Activated gamma-delta T cell treated with anti-CD3 and anti-CD28 coated beads, Interleukin-2, amount 50 U/mL, for 16 hours (primary cell): ENCODE data around the gene SELP.
A peak's percentile ranks its signal among the peaks of the same experiment; 100 is the strongest.

Experiments used
- DNase-seq: peaks from one replicate; pipeline ENCODE4 v3.0.0-alpha.2; 2020; ENCODE audit warnings: low read depth

SELP gene

DNA sequence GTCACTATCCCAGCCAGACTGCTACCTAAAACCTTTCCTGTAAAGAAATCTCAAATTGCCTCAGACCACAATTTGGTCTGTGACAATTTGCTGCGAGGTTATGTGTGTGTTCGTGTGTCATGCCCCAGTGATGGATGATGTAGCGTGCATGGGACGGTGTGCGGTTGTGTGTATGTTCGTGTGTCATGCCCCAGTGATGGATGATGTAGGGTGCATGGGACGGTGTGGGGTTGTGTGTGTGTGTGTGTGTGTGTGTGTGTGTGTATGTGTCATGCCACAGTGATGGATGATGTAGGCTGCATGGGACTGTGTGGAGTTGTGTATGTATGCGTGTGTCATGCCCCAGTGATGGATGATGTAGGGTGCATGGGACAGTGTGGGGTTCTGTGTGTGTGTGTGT is 9.4 kb downstream of the SELP start:
- no peak for DNase-seq

DNA sequence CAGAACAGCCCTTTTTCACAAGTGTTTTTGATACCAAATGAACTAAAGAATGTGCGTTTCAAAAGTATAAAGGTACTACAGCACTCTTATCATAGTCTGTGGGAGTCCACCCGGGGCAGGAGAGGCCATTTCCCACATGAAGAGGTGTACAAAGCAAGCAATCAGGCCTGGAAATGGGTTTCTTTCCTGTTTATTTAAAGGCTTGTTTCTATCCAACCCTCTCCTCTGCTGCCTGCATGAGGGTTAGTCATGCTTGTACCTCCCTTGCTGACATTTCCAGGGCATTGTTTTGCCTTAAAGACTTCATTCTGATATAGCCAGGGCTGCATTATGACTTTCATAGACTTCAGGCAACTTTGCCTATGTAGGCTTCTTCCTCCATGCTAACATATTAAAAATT is 11.6 kb downstream of the SELP start:
- no peak for DNase-seq

DNA sequence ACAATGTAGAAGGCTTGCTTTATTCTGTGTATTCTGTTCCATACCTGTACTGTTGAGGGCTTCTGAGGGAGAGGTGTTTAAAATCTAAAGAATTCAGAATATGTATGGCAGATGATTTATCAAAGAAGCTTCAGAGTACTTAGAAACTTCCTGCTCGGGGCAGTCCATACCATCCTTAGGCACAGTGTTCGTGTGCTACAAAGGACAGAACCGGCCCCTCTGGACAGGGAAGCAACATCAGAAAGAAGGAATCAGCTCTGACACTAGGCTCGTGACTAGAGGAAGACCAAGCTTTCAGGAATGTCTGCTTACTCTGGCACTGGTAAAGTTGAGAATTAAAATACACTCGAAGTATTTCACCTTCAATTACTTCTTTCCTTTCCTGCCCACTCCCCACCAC is 14.1 kb downstream of the SELP start:
- DNase-seq: no peak

DNA sequence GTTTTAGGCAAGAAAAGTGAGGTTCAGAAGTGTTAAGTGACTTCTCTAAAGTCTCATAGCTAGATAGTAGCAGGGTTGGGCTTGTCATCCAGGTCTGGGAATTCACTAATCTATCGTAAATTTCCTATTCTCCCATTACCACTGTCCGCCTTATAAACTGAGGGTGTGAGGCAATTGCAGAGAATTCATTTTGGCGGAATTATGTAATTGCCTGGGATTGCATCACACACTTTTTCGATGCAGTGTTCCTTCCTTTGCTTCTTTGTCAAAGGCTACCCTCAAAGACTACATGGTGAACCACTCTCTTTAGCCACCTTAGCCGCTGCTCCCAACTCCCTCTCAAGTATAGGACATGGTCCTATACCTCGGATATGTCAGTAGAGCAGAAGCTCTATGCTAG is 19.1 kb downstream of the SELP start:
- no peak for DNase-seq

DNA sequence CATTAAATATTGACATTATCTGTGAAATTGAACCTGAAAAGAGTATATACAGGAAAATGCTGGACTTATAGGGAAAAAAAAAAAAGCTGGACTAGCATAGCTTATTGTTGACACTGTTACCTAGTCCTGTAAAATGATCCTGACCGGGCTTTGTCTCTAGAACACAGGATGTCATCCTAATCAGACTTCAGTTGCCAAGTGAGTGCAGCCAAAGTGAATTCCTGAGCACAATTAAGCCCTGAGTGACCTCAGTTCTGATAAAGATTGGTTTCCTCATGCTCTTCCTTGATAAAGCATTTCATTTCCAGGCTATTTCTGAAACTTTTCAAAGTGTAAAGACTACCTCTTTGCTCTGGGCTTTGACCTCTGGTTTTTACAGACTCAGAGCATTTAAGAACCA is 19.8 kb downstream of the SELP start:
- DNase-seq: no peak

DNA sequence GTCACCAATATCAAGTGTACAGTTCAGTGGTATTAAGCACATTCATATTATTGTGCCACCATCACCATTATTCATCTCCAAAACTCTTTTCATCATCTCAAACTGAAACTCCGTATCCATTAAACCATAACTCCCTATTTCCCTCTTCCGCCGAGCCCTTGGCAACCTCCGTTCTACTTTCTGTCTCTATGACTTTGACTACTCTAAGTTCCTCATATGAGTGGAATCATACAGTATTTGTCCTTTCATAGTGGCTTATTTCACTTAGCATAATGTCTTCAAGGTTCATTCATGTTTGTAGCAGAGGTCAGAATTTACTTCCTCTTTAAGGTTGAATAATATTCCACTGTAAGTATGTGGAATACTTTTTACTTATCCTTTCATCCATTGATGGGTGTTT is 21.7 kb downstream of the SELP start:
- no peak for DNase-seq

DNA sequence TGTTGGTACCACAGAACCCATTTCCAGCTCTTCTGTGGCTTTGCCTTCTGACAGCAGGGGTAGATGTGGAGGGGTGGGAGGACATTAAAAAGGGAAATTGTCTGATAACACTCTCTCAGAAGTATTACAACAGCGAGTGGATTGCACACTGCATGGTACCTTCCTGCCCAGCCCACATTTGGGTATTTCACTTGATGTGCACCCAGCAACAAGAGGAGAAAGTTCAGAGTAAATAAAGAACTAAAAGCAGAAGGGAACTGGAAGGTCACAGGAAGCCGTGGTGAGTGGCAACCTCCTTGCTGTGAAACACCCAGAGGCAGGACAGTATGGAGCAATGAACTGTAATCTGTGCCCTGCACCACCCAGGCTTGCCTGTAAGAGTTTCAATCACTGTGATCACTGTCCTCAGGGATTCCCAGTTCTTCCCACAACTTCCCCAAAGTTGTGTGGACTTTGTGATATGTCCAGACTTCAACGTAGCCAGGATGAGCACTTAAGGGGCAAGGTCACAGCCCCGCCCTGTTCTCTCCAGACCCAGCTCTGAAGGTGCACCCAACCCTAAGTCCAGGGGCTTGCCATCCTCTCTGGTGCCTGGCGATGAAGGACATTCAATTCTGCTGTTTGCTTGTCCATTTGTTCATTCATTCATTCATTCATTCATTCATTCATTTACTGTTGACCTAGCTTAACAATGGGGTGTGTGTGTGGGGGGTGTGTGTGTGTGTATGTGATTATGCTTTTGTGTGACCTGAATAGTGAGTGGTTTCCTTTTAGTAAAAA is 25.0 kb downstream of the SELP start:
- peak; percentile 22 for DNase-seq

DNA sequence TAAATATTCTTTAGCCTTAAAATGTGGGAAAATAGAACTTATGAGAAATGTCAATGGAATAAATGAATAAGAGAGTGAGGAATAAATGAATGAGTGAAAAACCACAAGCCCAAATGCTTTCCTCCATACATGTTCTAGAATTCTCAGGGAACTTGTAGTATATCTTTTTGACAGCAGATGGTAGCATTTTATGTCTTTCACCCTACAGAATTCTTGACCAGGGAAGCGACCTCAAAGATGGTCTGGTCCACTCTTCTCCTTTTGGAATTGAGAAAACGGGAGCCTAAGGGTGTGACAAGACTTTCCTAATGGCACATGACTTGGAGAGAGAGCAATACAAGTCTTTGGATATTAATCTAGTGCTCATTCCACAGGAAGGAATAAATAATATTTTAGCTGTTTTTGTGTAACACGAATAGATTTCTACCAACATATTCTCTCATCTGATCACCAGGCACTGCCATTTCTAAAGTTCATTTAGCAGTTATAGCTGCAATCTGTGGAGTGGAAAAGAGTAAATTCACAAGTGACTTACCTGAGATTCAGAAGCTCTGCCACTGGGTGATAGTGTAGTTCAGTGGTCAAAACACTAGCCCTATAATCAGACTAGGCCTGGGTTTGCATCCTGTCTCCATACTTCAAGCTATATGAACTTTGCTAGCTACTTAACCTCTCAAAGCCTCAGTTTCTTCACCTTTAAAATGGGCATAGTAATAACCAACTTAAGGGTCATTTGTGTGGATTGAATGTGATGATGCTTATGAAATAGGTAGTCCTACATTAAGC is 28.6 kb downstream of the SELP start:
- DNase-seq: no peak

DNA sequence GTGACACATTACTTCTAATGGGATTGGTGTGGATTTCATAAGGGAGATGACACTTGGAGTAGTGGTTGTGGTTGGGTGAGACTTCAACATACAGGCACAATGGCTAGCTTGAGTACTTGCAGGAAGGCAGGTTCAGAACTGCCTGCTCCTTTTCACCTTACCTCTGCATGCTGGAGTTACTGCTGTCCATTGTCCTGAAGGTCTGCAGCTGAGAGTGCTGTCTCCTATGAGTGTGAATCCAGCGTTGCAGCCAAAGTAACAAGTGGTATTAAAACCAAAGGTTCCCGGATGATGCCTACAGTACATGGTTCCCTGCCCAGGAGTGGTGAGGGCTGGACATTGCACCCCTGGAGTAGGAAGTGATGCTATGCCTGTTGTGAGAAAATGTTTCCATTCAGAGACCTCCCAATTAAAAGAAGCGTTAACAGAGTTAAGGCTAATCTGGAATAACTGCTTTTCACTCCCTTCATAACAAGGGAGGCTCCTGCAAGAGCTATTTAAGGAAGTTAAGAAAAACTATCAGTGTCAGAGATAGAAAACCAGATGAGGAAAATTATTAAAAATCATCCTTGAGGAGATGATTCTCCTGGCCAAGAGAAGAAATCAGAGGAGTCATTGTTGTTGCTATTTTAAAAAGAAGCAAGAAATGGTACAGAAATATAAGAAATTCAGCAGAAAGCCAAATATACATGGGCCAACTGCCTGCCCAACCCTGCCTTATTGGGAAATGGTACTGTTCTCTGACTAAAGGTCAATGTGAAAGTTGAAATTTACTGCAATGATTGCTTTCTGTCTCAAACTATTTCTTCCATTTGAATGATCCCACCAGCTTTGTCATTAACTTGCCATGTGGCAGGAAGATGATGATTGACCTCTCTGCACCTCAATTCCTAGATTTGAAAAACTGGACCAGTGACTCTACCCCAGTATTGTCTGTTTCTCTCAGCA is 33.9 kb downstream of the SELP start:
- no peak for DNase-seq

DNA sequence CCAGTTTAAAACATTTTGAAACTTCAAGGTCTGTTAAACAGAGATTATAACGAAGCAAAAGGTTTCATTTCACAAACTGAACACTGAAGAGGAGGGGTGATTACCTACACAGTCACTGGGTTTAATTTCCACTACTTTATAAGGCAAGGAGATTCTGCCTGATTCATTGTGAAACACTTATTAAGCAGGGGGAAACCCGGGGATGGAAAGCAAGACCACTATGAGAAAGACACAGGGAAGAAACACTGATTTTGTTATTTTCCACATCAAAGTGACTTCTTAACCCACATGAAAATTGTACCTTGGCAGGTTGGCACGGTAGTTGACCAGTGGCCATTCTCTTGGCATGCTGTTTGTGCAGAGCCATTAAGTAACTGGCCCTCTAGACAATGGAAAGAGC is 35.5 kb downstream of the SELP start:
- no peak for DNase-seq

DNA sequence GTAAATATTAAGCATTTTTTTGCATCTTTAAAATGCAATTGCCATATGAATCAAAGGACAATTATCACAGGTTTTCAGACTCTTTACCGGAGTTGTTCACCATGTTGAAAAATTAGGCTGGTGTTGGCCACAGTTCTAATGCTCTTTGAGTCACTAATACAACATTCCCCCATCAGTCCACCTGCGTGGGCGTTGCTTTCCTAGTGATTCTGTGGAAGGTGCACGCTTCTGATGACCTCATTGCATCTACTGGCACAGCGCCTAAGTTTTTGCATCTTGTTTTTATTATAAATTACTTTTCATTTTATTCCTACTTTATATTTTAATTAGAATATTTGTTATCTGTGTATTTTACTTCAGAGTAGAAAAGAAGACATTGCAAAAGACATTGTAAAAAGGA is 39.0 kb downstream of the SELP start:
- DNase-seq: no peak

DNA sequence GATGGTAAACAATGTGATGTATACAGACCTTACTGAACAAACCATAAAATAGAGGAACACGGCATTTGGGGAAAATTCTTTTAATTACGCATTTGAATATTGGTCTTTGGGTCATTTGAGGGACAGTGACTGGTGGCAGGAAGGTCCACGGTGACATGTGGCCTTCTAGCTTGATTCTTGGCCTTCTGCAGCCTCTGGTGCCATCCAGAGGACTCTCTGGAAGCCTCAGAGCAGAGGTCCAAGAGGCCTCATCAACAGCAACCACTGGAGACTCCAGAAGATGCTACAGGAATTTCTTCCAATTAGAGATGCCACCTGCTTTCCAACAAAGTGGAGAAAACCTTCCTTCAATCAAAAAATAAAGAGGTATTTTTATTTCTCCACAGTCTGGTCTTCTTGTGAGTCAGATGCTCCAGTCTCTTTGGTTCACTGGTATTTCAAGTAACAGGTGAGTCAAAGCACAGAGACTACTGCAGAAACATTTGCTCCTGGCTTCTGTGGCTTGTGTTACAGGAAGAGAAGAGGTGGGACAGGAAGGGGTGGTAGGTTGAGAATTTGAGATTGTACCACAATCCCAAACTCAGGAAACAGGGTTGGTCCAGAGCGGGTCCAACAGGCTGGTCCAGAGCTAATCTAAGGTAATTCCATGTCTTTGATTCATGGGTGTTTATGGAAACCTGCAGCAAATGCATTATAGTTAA is 41.0 kb downstream of the SELP start:
- no peak for DNase-seq

DNA sequence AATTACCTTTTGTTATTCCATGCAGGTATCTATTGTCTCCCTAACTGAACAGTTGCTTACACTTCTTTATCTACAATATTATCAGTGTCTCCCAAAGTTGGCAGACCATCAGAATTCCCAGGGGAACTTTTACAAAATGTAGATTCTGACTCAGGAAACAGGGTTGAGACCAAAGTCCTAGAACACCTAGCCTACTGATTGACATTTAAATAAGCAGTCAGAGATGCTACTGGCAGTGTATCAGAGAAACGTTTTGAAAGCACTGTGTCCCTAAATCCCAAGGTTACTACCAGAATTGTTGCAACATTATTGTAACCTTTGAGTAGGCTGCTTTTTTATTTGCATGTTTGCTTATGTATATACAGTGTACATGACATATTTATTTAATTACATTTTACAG is 41.8 kb downstream of the SELP start:
- DNase-seq: no peak

DNA sequence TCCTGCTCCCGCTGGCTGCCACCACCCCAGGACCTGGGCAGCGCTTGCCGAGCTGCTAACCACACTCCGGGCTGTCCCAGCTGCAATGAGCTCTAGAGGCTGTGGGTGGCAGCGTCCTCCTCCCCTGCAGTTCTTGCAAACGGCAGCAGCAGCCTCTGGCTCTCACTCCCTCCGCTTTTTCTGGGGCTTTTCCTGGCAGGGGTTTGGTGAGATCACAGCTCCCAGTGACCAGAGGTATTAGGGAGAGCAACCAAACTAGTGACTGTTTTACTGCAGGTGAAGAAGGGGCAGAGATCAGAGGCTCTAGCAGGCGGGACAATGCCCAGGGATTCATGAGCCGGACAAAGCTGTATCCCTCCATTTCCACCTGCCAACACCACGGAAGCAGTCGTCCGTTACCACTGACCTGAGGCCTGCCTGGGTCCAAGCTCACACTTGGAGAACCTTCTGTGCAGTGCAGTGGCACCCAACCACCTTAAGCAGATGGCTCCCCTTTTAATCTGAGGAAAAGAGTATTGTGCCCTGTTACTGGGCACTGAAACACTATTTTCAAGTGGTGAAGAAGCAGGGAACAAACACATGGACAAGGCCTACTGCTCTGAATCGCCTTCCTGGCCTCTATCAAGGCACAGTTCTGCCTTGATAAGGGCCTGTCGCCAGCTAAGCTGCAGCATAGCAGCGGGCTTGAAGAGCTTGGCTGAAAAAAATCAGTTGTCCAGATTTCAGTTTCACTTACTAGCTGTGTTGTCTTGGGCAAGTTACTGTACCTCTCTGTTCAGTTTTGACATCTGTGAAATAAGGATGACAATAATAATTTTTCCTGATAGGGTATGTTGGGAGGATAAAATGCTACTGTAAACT is 43.3 kb downstream of the SELP start, which contains the start of gene F5:
Gene F5, minus strand, starts transcription at position 87 of the 861 bp plus-strand sequence. CDS start 95 bp downstream, outside the sequence.
- peak; percentile 36 for DNase-seq

DNA sequence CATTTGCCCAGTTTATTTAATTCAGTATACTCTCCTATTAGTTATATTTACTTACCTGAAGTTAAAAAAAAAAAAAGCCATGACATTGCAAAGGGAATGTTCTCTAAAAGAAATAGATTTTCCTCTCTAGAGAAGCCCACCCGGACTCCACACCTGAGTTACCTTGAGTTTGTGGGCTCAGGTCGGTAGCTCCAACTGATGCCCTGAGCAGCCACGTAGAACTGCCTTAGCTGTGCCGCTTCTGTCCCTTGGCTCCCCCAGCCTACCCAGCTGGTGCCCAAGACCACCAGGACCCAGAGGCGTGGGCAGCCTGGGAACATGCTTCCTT is 43.9 kb downstream of the SELP start:
- no peak for DNase-seq

DNA sequence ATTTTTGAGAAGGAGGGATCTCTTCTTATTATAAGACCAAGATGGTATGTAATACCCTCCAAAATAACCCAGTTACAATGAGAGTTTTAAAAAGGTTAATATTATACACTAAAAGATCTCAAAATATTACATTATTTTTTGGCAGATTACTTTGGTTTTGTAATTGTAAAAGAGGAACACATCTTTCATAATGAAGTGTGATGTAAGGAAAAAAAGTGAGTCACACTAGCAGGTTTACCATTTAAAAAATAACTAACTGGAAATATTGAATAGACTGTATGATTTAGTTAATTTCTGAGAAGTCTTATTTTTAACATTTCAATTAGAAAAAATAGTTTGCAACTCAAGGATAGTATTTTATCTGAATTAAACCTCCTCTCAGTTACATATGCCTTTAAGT is 44.7 kb downstream of the SELP start:
- DNase-seq: no peak

DNA sequence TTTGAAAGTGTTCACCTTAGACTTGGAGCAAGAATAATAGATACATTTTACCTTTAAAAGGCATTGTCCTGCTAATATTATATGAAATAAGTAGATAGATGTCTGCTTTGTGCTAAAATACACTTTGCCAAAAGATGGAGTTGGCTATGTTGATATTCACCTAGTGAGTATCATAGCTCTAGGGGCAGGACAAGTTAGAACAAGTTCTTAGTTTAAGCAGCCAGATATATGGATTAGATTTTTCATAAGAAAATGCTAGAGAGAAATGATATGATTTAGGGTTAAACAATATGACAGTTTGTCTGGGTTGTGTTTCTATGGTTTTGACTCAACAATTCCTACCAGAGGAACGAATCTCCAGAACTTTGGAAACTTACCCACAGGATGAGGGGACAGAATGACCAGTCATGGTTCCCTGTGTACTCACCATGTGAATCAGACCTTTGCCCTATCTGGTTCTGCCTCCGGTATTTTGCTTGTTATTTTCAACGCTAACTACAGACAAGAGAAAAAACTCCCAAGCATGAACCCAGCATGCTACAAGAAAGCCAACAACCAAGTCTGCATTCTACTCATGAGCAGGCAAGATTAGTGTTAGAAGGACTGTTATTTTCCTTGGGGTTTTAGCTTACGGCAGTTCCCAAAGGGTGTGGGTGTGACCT is 45.3 kb downstream of the SELP start:
- DNase-seq: no peak

DNA sequence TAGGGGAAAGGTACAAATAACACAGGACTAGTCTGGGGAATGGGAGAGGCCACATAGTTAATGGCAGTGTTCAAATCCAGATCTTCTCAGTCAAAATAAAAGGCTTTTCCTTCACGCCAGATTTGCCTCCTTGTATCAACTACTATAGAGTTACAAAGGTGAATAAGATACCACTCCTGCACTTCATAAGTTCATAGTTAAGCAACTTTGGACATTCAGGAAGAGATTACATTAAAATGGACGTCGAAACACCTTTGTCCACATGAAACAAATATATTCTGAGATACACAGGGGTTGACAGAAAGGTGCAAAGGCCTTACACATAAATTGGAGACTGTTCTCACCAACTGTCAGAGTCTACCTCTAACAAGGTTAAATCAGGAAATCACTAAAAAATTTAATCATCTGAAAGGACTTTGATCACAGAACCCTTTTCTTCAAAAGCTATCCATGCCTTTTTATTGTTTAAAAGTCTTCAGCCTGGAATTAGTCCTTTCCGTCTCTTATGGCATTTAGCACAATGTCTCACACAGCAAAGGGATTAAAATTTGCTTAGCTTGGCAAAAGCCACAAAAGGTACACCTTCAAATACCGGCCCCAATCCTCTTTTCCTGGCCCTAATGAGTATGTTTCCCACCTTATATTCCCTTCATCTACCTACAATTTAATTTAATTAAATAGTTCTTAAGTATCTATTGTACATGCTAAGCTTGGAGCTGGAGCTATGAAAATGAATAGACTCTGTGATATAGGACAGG is 51.8 kb downstream of the SELP start:
- DNase-seq: no peak

DNA sequence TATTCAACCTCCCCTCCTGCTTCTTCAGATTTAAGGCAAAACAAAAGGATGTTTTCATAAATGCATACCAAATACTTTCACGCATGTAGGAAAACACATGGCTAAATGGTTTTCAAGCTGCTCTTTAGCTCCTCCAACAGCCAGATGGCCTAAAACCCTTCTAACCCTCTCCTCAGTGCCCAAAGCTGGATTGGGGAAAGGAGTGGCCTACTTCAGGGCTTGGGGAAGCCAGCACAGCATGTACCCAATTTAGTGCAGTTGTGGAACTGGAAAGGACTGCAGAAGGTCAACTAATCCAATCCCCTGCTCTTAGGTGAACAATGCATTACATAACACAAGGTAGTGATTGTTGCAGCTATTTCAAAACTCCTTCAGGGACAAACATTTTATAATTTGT is 53.0 kb downstream of the SELP start:
- DNase-seq: no peak
